GM12872 (cell line): Measurements from ENCODE around the gene HIGD1B.

Experiments used
- CTCF ChIP-seq: IDR thresholded peaks from 3 replicates; pipeline ENCODE4 v1.5.1; 2011; ENCODE audit warnings: low read depth, mild to moderate bottlenecking, low read length, moderate library complexity; ENCODE audit not compliant: insufficient read depth

Gene HIGD1B

GRCh38 chr17:44812263-44812662, 35.4 kb upstream of the HIGD1B start:
- TF ChIP-seq CTCF: no peak

- no peak for TF ChIP-seq CTCF
Observed at GRCh38 chr17:44820631-44821212, 27.0 kb upstream of the HIGD1B start.

- no peak for TF ChIP-seq CTCF
Observed at GRCh38 chr17:44826123-44826790, 21.4 kb upstream of the HIGD1B start.

- no peak for TF ChIP-seq CTCF
Observed at GRCh38 chr17:44827863-44828262, 19.8 kb upstream of the HIGD1B start.

- TF ChIP-seq CTCF: no peak
Observed at GRCh38 chr17:44828919-44829522, 18.7 kb upstream of the HIGD1B start.

- TF ChIP-seq CTCF: no peak
Observed at GRCh38 chr17:44829523-44830358, 17.9 kb upstream of the HIGD1B start, which contains the start of gene GJC1. TSS of gene GJC1 (minus strand) at chr17:44830287. CDS start at chr17:44805817, 24,470 bp downstream.
